ENCODE measurements around the gene HOMER1. TPM values are rescaled to one million over a fixed set of nuclear protein-coding genes. Genes with fewer than 3 reads are reported as not detected.
"Not testable (repeated sequence)": the region's sequence is repeated elsewhere in the genome, so short reads cannot be mapped to it uniquely, and the experiment has no call there.

Gene HOMER1
- total and polyA plus RNA-seq, 4 donors: 13.6 to 47.9 (median 27.1) TPM

DNA sequence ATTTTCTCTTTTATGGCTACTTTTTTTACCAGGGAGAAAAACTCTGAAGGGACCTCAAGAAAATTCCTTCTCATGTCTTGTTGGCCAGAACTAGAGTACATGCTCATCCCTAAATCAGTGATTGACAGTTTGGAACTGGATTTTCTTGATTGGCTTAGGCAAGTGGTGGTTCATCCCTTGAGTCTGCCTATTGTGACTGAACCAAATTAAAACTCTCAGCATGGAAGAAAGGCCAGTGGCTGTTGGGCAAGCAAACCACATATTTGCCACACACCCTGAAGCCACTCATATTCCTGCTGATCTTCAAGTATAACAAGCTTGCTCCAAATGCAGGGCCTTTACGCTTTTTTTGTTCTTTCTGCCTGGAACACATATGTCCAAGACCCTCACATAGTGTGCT lies 7.2 kb upstream of the HOMER1 start:
- Histone ChIP-seq H3K27ac (ENCODE audit: low read depth, low read length) (no peak overlapping the region), H3K27me3 (ENCODE audit: control insufficient read depth, insufficient read depth, low read length) (peaks cover 2% of the 10 kb centered on the region), H3K36me3 (ENCODE audit: control insufficient read depth, insufficient read depth, low read length) (no peaks in the 10 kb centered on the region), H3K4me1 (ENCODE audit: control insufficient read depth, insufficient read depth, low read length) (no peaks in the 10 kb centered on the region), H3K9me3 (ENCODE audit: control insufficient read depth, insufficient read depth, low read length) (no peaks in the 10 kb centered on the region), H3K4me3 (ENCODE audit: low read depth, low read length) (no peak overlapping the region)
- 100% methylated on average over 1 of the region's 1 CpG for WGBS (ENCODE audit: insufficient coverage)
- no peak for DNase-seq (ENCODE audit: low read depth in 4 of 6, low spot score in 6 of 6)

DNA sequence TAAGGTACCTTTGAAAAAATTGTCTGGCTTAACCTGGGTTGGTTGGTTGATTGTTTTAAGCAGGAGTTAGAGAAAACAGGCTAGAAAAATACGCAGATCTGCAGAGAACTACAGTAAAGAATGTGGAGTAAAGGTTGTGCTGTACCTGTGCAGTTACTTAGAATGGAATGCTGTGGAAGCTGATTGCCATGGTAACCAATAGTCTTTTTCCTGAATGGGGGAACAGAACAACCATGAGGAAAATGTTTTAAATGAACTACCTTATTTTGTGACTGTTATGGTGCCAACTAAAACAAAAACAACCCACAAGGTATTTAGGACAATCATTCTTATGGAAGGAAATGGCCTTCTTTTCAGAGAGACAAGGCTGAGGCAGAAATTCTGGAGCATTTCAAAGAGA lies 4.8 kb upstream of the HOMER1 start:
- H3K4me1 ChIP-seq (ENCODE audit: control insufficient read depth, insufficient read depth, low read length): peaks cover 7% of the 10 kb centered on the region
- DNase-seq (ENCODE audit: low read depth in 4 of 6, low spot score in 6 of 6): peak in 1 of 6 donors; percentile 67
- H3K27me3 ChIP-seq (ENCODE audit: control insufficient read depth, insufficient read depth, low read length): no peaks in the 10 kb centered on the region
- no peaks in the 10 kb centered on the region for H3K36me3 ChIP-seq (ENCODE audit: control insufficient read depth, insufficient read depth, low read length)
- WGBS (ENCODE audit: insufficient coverage): 78% methylated on average over 1 of the region's 1 CpG
- no peak overlapping the region for H3K27ac ChIP-seq (ENCODE audit: low read depth, low read length)
- no peaks in the 10 kb centered on the region for H3K9me3 ChIP-seq (ENCODE audit: control insufficient read depth, insufficient read depth, low read length)
- no peak overlapping the region for H3K4me3 ChIP-seq (ENCODE audit: low read depth, low read length)

- no peaks in the 10 kb centered on the region for H3K36me3 ChIP-seq (ENCODE audit: control insufficient read depth, insufficient read depth, low read length)
- H3K27ac ChIP-seq (ENCODE audit: low read depth, low read length): no peak overlapping the region
- H3K9me3 ChIP-seq (ENCODE audit: control insufficient read depth, insufficient read depth, low read length): no peaks in the 10 kb centered on the region
- peaks cover 4% of the 10 kb centered on the region for H3K27me3 ChIP-seq (ENCODE audit: control insufficient read depth, insufficient read depth, low read length)
- WGBS (ENCODE audit: insufficient coverage): no CpG with 5 or more reads among the region's 3 CpGs
- no peak for DNase-seq (ENCODE audit: low read depth in 4 of 6, low spot score in 6 of 6)
- H3K4me1 ChIP-seq (ENCODE audit: control insufficient read depth, insufficient read depth, low read length): peaks cover 14% of the 10 kb centered on the region
- no peak overlapping the region for H3K4me3 ChIP-seq (ENCODE audit: low read depth, low read length)
Observed at GRCh38 chr5:79517601-79518000, 3.7 kb upstream of the HOMER1 start.

DNA sequence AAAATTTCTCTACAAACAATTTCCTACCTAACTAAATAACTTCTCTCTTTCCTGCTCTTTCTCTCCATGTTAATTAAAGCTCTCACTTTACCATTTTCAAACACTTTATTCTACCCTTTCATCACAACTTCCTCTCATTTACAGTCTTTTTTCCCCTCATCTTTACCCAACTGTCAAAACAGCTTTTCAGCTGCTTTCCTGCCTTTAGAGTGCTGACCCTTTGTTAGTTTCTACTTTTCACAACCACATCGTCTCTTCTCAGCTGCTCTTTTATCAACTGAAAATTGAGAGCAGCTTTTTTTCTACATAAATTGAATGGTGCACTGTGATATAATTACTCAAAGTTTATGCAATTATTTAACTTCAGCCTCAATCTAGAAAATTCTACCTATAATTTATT lies 3.1 kb upstream of the HOMER1 start:
- Histone ChIP-seq H3K4me3 (ENCODE audit: low read depth, low read length) (no peak overlapping the region), H3K9me3 (ENCODE audit: control insufficient read depth, insufficient read depth, low read length) (no peaks in the 10 kb centered on the region), H3K27me3 (ENCODE audit: control insufficient read depth, insufficient read depth, low read length) (peaks cover 4% of the 10 kb centered on the region), H3K27ac (ENCODE audit: low read depth, low read length) (no peak overlapping the region), H3K36me3 (ENCODE audit: control insufficient read depth, insufficient read depth, low read length) (no peaks in the 10 kb centered on the region), H3K4me1 (ENCODE audit: control insufficient read depth, insufficient read depth, low read length) (peaks cover 14% of the 10 kb centered on the region)
- WGBS (ENCODE audit: insufficient coverage): no CpG with 5 or more reads among the region's 1 CpG
- no peak for DNase-seq (ENCODE audit: low read depth in 4 of 6, low spot score in 6 of 6)

- H3K27me3 ChIP-seq (ENCODE audit: control insufficient read depth, insufficient read depth, low read length); H3K4me3 ChIP-seq (ENCODE audit: low read depth, low read length); H3K36me3 ChIP-seq (ENCODE audit: control insufficient read depth, insufficient read depth, low read length); H3K9me3 ChIP-seq (ENCODE audit: control insufficient read depth, insufficient read depth, low read length); DNase-seq (ENCODE audit: low read depth in 4 of 6, low spot score in 6 of 6); H3K27ac ChIP-seq (ENCODE audit: low read depth, low read length): not testable (repeated sequence)
- WGBS (ENCODE audit: insufficient coverage): 94% methylated on average over 6 of the region's 14 CpGs
- peaks cover 14% of the 10 kb centered on the region for H3K4me1 ChIP-seq (ENCODE audit: control insufficient read depth, insufficient read depth, low read length)
Observed at GRCh38 chr5:79516331-79516730, 2.4 kb upstream of the HOMER1 start.

DNA sequence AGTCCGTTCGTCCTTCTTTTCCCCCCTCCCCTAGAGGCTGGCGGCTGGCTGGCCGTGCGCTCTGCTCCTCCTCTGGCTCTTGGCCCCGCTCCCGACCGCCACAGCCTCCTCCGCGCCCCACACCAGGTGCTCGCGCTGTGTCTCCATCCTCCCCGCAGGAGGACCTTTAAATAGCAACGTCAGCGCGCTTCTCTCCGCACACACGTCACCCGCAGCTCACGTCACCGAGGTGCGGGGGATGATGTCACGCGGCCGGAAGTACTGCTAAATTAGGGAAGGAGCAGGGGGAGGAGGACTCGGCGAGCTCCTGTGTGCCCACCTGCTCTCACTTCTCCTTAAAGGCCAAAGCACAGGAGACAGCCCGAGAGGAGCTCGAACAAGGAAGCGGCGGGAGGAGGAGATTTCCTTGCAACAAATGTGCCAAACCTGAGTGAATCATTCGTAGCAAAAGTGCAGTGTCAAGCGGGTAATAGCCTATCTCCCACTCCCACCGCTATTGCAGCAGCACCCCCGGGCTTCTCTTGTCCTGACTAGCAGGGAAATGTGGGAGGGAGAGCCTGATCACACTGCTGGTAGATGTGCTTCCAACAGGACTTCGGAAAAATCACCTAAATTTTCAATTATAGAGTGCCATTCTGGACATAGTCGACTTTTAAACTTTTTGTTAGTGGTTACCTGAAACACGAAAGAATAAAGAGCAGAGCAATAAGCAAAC lies 614 bp upstream of the HOMER1 start:
- 0% methylated on average over 24 of the region's 38 CpGs for WGBS (ENCODE audit: insufficient coverage)
- peak overlapping the region; percentile 96 for H3K27ac ChIP-seq (ENCODE audit: low read depth, low read length)
- H3K9me3 ChIP-seq (ENCODE audit: control insufficient read depth, insufficient read depth, low read length): no peaks in the 10 kb centered on the region
- H3K4me1 ChIP-seq (ENCODE audit: control insufficient read depth, insufficient read depth, low read length): peaks cover 21% of the 10 kb centered on the region
- peak overlapping the region; percentile 91 for H3K4me3 ChIP-seq (ENCODE audit: low read depth, low read length)
- no peaks in the 10 kb centered on the region for H3K36me3 ChIP-seq (ENCODE audit: control insufficient read depth, insufficient read depth, low read length)
- peak; percentile 83 to 99 (median 88) for DNase-seq (ENCODE audit: low read depth in 4 of 6, low spot score in 6 of 6)
- H3K27me3 ChIP-seq (ENCODE audit: control insufficient read depth, insufficient read depth, low read length): peaks cover 7% of the 10 kb centered on the region

- whole genome bisulfite sequencing (ENCODE audit: insufficient coverage): 0% methylated on average over 24 of the region's 26 CpGs
- peak in 3 of 6 donors; percentile 44 to 84 (median 46) for DNase-seq (ENCODE audit: low read depth in 4 of 6, low spot score in 6 of 6)
- H3K9me3 ChIP-seq (ENCODE audit: control insufficient read depth, insufficient read depth, low read length): no peaks in the 10 kb centered on the region
- peaks cover 21% of the 10 kb centered on the region for H3K4me1 ChIP-seq (ENCODE audit: control insufficient read depth, insufficient read depth, low read length)
- H3K27ac ChIP-seq (ENCODE audit: low read depth, low read length): peak overlapping the region; percentile 96
- no peaks in the 10 kb centered on the region for H3K36me3 ChIP-seq (ENCODE audit: control insufficient read depth, insufficient read depth, low read length)
- peak overlapping the region; percentile 75 for H3K4me3 ChIP-seq (ENCODE audit: low read depth, low read length)
- H3K27me3 ChIP-seq (ENCODE audit: control insufficient read depth, insufficient read depth, low read length): peaks cover 7% of the 10 kb centered on the region
Observed at GRCh38 chr5:79513308-79513703, 628 bp downstream of the HOMER1 start.

GRCh38 chr5:79512471-79513307 lies 1.2 kb downstream of the HOMER1 start:
- peaks cover 21% of the 10 kb centered on the region for H3K4me1 ChIP-seq (ENCODE audit: control insufficient read depth, insufficient read depth, low read length)
- H3K4me3 ChIP-seq (ENCODE audit: low read depth, low read length): peak overlapping the region; percentile 75
- no peaks in the 10 kb centered on the region for H3K36me3 ChIP-seq (ENCODE audit: control insufficient read depth, insufficient read depth, low read length)
- DNase-seq (ENCODE audit: low read depth in 4 of 6, low spot score in 6 of 6): peak in 1 of 6 donors; percentile 36
- peaks cover 7% of the 10 kb centered on the region for H3K27me3 ChIP-seq (ENCODE audit: control insufficient read depth, insufficient read depth, low read length)
- no peaks in the 10 kb centered on the region for H3K9me3 ChIP-seq (ENCODE audit: control insufficient read depth, insufficient read depth, low read length)
- H3K27ac ChIP-seq (ENCODE audit: low read depth, low read length): peak overlapping the region; percentile 96
- WGBS (ENCODE audit: insufficient coverage): 1% methylated on average over 19 of the region's 29 CpGs

GRCh38 chr5:79512049-79512448 lies 1.9 kb downstream of the HOMER1 start:
- Histone ChIP-seq H3K27me3 (ENCODE audit: control insufficient read depth, insufficient read depth, low read length) (peaks cover 7% of the 10 kb centered on the region), H3K4me3 (ENCODE audit: low read depth, low read length) (peak overlapping the region; percentile 75), H3K36me3 (ENCODE audit: control insufficient read depth, insufficient read depth, low read length) (no peaks in the 10 kb centered on the region), H3K9me3 (ENCODE audit: control insufficient read depth, insufficient read depth, low read length) (no peaks in the 10 kb centered on the region), H3K4me1 (ENCODE audit: control insufficient read depth, insufficient read depth, low read length) (peaks cover 21% of the 10 kb centered on the region), H3K27ac (ENCODE audit: low read depth, low read length) (no peak overlapping the region)
- peak in 2 of 6 donors; percentile 20 to 35 for DNase-seq (ENCODE audit: low read depth in 4 of 6, low spot score in 6 of 6)
- WGBS (ENCODE audit: insufficient coverage): 11% methylated on average over 5 of the region's 11 CpGs
